ENCODE measurements around the gene ISCU. TPM values are rescaled to one million over a fixed set of nuclear protein-coding genes. Genes with fewer than 3 reads are reported as not detected.

The ISCU gene
- total and polyA plus RNA-seq, 2 donors (not counting 3 experiments of a cell fraction or from before 2014, with no cell fraction given), result 74.8 to 78.6 TPM

DNA sequence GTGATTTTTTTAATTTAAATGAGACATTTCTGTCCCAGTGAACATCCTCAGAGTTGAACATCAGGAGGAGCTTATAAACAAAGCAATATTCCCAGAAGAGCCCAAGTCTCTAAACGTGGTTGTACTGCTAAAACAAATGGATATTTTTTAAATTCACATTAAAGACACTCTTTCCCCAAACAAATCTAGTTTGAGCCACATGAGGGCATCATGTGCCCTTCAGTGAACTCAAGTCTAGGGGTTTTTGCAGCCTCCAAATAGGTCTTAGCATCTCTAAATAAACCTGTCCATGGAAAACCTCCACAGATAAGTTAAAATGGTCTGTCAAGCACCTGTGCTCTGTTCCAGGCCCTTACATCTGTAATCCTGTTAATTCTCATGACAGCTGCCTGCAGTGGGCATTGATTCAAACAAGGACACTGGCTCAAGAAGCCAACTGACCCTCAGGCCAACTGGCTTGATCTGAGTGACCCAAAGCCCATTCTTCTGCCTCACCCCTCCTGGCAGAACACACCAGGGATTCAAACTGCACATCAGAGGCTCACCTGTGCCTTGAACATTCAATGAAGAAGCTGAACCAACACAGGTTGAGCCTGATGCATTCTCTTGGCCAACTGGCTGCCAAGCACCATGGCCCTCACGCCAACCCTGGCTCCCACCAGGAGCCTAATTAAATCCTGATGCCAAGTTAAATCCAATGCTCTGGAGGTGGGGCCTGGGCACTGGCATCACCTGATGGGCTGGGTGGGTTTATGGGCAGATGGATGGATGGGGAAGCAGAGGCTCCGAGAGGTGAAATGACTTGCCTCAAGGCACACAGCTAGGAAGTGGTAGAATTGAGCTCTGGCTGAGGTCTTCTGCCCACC lies 8.6 kb downstream of the ISCU start:
- Histone ChIP-seq H3K9me3 (replicated peaks; ENCODE audit: control insufficient read depth, insufficient read depth, low read length) (no peaks in the 10 kb centered on the region), H3K4me2 (ENCODE audit: insufficient read depth, low read length) (no peak overlapping the region), H3K9me1 (replicated peaks; ENCODE audit: control insufficient read depth, extremely low read depth, insufficient read depth, low read length) (no peaks in the 10 kb centered on the region), H3K27ac (ENCODE audit: insufficient read depth, low read depth, low read length) (no peak overlapping the region), H3K79me2 (ENCODE audit: control insufficient read depth, insufficient read depth, low read length) (no peaks in the 10 kb centered on the region), H3K4me1 (ENCODE audit: control insufficient read depth, extremely low read depth, insufficient read depth, low read length) (peaks cover 8% of the 10 kb centered on the region), H4K20me1 (replicated peaks; ENCODE audit: control insufficient read depth, extremely low read depth, insufficient read depth, low read length) (no peaks in the 10 kb centered on the region), H3K36me3 (ENCODE audit: control insufficient read depth in 2 of 2, extremely low read depth in 1 of 2, insufficient read depth in 2 of 2, low read length in 2 of 2) (peaks cover 11 to 15% of the 10 kb centered on the region in 2 experiments), H3K9ac (replicated peaks; ENCODE audit: extremely low read depth, insufficient read depth, low read length) (no peak overlapping the region), H2AFZ (ENCODE audit: low read depth, low read length) (no peak overlapping the region), H3K27me3 (ENCODE audit: control insufficient read depth in 2 of 2, insufficient read depth in 2 of 2, low read length in 2 of 2) (no peaks in the 10 kb centered on the region), H3K4me3 (replicated peaks in 1 of 3; ENCODE audit: insufficient read depth in 1 of 3, low read depth in 1 of 3, low read length in 3 of 3) (no peak overlapping the region)
- POLR2A ChIA-PET, result no interaction called here
- TF ChIP-seq POLR2A (IDR thresholded peaks at IDR 0.05; ENCODE audit: low read depth, low read length), result no peak
- TF ChIP-seq, protein P1, sequence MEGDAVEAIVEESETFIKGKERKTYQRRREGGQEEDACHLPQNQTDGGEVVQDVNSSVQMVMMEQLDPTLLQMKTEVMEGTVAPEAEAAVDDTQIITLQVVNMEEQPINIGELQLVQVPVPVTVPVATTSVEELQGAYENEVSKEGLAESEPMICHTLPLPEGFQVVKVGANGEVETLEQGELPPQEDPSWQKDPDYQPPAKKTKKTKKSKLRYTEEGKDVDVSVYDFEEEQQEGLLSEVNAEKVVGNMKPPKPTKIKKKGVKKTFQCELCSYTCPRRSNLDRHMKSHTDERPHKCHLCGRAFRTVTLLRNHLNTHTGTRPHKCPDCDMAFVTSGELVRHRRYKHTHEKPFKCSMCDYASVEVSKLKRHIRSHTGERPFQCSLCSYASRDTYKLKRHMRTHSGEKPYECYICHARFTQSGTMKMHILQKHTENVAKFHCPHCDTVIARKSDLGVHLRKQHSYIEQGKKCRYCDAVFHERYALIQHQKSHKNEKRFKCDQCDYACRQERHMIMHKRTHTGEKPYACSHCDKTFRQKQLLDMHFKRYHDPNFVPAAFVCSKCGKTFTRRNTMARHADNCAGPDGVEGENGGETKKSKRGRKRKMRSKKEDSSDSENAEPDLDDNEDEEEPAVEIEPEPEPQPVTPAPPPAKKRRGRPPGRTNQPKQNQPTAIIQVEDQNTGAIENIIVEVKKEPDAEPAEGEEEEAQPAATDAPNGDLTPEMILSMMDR (IDR thresholded peaks at IDR 0.05; ENCODE audit: extremely low read depth in 1 of 2, insufficient read depth in 1 of 2, low read depth in 1 of 2, low read length in 2 of 2), result peak; percentile 8 to 13
- intact Hi-C loops (cut with micrococcal nuclease), result loop anchor here (1.0 kb wide), 1 partner anchor 47 kb away; no protein-coding TSS in a partner anchor
- FAIRE-seq, result no peak
- dilution Hi-C loops (cut with MboI; ENCODE audit: extremely low pct_ligation_motif_present, low sequenced_read_pairs), result no loop called here
- peak; percentile 39 for DNase-seq (ENCODE audit: low read depth, low spot score)
- BruUV-seq (replicated peaks), result no TSS peak
- CTCF ChIA-PET, result interaction anchor here (1.1 to 7.4 kb wide), 9 partner anchors 46 to 384 kb away, joined by 3 to 86 read pairs (median 4); no protein-coding TSS in a partner anchor

DNA sequence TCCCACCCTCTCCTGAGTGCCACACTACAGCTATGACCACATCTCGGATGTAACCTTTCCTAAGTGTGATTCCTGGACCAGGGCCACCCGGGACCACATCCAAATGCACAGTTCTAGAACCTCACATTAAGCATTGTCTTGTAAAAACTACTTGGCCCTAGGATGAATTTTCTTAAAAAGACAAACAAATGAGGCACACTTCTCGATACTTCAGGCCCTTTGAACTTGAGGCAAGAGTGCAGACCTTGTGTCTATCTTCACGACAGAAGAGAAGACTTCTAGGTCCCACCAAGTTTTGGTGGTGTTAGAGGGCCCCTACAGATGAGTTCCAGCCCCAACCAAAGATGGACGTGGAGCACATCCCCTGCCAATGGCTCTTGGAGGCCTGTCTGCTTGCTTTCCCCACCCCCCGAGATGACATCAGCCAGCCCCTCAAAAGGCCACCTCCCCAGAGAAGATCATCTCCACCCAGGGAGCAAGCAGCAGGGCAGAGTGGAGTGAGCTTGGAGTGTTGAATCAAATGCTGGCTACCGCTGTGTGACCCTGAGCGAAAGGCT lies 9.3 kb downstream of the ISCU start:
- Histone ChIP-seq H3K4me3 (replicated peaks in 1 of 3; ENCODE audit: insufficient read depth in 1 of 3, low read depth in 1 of 3, low read length in 3 of 3) (no peak overlapping the region), H3K9me3 (replicated peaks; ENCODE audit: control insufficient read depth, insufficient read depth, low read length) (no peaks in the 10 kb centered on the region), H3K4me1 (ENCODE audit: control insufficient read depth, extremely low read depth, insufficient read depth, low read length) (peaks cover 3% of the 10 kb centered on the region), H3K27ac (ENCODE audit: insufficient read depth, low read depth, low read length) (no peak overlapping the region), H3K27me3 (ENCODE audit: control insufficient read depth in 2 of 2, insufficient read depth in 2 of 2, low read length in 2 of 2) (no peaks in the 10 kb centered on the region), H3K4me2 (ENCODE audit: insufficient read depth, low read length) (no peak overlapping the region), H4K20me1 (replicated peaks; ENCODE audit: control insufficient read depth, extremely low read depth, insufficient read depth, low read length) (no peaks in the 10 kb centered on the region), H2AFZ (ENCODE audit: low read depth, low read length) (no peak overlapping the region), H3K36me3 (ENCODE audit: control insufficient read depth in 2 of 2, extremely low read depth in 1 of 2, insufficient read depth in 2 of 2, low read length in 2 of 2) (peaks cover 11 to 14% of the 10 kb centered on the region in 2 experiments), H3K9ac (replicated peaks; ENCODE audit: extremely low read depth, insufficient read depth, low read length) (no peak overlapping the region), H3K79me2 (ENCODE audit: control insufficient read depth, insufficient read depth, low read length) (no peaks in the 10 kb centered on the region), H3K9me1 (replicated peaks; ENCODE audit: control insufficient read depth, extremely low read depth, insufficient read depth, low read length) (no peaks in the 10 kb centered on the region)
- ChIA-PET POLR2A (no interaction called here), CTCF (interaction anchor here (1.1 to 7.4 kb wide), 4 partner anchors 45 to 232 kb away, joined by 3 to 86 read pairs (median 10); no protein-coding TSS in a partner anchor)
- DNase-seq (ENCODE audit: low read depth, low spot score) (no peak), FAIRE-seq (no peak)
- dilution Hi-C loops (cut with MboI; ENCODE audit: extremely low pct_ligation_motif_present, low sequenced_read_pairs), result no loop called here
- intact Hi-C loops (cut with micrococcal nuclease), result no loop called here
- BruUV-seq (replicated peaks), result no TSS peak
- TF ChIP-seq FOS (IDR thresholded peaks at IDR 0.05; ENCODE audit: borderline replicate concordance, insufficient read depth, low read length) (no peak), JUN (IDR thresholded peaks at IDR 0.05; ENCODE audit: borderline replicate concordance, insufficient read depth, insufficient read length, low read depth) (no peak), POLR2A (IDR thresholded peaks at IDR 0.05; ENCODE audit: low read depth, low read length) (no peak)
- TF ChIP-seq, protein P1 (IDR thresholded peaks at IDR 0.05; ENCODE audit: extremely low read depth in 1 of 2, insufficient read depth in 1 of 2, low read depth in 1 of 2, low read length in 2 of 2), result no peak
